IPS-18a (cell line): ENCODE data around the gene ACOT7.

Experiments
- H3K27ac ChIP-seq: one replicate; pipeline ENCODE4 v1.5.1; 2013; ENCODE audit warnings: low read length
- H3K27me3 ChIP-seq: one replicate; pipeline ENCODE4 v1.6.1; 2013; ENCODE audit warnings: mild to moderate bottlenecking, low read length; ENCODE audit not compliant: control insufficient read depth, insufficient read depth
- H3K36me3 ChIP-seq: one replicate; pipeline ENCODE4 v1.6.1; 2013; ENCODE audit warnings: low read depth, low read length; ENCODE audit not compliant: control insufficient read depth
- H3K4me1 ChIP-seq: one replicate; pipeline ENCODE4 v1.6.1; 2013; ENCODE audit warnings: low read depth, low read length; ENCODE audit not compliant: control insufficient read depth
- H3K4me3 ChIP-seq: one replicate; pipeline ENCODE4 v1.5.1; 2013; ENCODE audit warnings: low read length
- H3K9ac ChIP-seq: one replicate; pipeline ENCODE4 v1.6.1; 2013; ENCODE audit warnings: mild to moderate bottlenecking, low read length, moderate library complexity
- H3K9me3 ChIP-seq: one replicate; pipeline ENCODE4 v1.6.1; 2013; ENCODE audit warnings: low read depth, low read length; ENCODE audit not compliant: control insufficient read depth

ACOT7 gene

DNA sequence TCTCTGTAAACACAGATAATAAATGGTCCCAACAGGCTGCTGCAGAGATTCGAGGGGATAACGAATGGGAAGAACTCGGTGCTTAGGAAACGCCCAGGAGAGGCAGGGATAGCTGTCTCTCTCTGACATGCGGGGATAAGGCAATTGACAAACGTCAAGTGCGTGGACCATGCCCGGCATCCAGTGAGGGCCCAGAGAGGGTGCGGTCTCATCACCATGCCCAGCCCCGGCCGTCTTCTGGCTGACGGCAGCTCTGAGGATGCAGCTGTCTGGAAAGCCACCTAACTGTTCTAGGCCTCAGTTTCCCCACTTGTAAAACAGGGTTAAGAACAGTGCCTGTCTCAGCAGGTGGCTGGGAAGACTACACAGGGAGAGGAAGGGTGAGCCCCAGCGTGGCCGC is 48.1 kb downstream of the ACOT7 start:
- Histone ChIP-seq H3K4me3 (no peak overlapping the region), H3K9me3 (no peaks in the 10 kb centered on the region), H3K9ac (no peak overlapping the region), H3K36me3 (no peaks in the 10 kb centered on the region), H3K27me3 (no peaks in the 10 kb centered on the region), H3K4me1 (no peaks in the 10 kb centered on the region), H3K27ac (no peak overlapping the region)

- H3K9me3 ChIP-seq: no peaks in the 10 kb centered on the region
- no peaks in the 10 kb centered on the region for H3K4me1 ChIP-seq
- H3K27me3 ChIP-seq: no peaks in the 10 kb centered on the region
- no peak overlapping the region for H3K27ac ChIP-seq
- H3K9ac ChIP-seq: no peak overlapping the region
- no peaks in the 10 kb centered on the region for H3K36me3 ChIP-seq
- H3K4me3 ChIP-seq: no peak overlapping the region
Measured at GRCh38 chr1:6345009-6345408, 48.6 kb downstream of the ACOT7 start.

DNA sequence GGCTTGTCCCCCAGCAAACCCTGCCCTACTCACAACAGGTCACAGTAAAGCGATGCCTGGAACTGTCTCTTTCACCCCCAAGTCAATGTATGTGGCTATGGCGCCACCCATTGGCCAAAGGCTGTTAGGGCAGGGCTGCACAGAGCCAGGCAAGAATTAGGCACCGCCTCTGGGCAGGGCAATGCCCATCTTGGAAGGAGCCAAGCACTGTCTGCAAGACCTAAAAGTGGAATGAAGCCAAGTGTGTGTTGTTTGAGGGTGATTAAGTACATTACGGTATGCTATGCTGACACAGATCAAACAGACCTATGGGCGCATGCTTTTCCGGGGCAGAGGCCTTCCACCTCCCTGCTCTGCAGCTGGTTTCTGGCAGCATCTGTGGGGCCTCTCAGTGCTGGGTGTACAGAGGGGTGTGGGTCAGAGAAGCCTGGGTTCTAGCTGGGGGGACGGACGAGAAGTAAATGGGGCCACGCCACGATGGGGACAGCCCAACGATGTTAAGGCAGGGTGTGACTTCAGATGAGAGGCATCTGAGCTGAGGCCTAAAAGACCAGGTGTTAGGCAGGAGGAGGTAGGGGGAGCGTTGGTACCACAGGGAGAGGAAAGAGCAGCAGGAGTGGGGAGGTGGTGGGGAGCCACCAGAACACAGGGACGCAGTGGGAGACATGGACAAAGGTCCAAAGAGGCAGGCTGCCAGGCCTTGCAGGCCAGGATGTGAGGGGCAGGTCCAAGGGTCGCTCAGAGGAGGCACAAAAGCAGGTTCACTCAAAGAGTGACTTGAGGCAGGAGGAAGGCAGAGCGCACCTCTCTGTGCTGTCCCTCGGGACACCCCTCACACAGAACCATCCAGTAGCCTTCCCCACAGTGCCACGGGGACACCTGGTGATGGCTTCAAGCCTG is 49.8 kb downstream of the ACOT7 start:
- H3K27me3 ChIP-seq: no peaks in the 10 kb centered on the region
- H3K36me3 ChIP-seq: no peaks in the 10 kb centered on the region
- no peak overlapping the region for H3K27ac ChIP-seq
- no peak overlapping the region for H3K9ac ChIP-seq
- H3K4me3 ChIP-seq: no peak overlapping the region
- peaks cover 8% of the 10 kb centered on the region for H3K4me1 ChIP-seq
- H3K9me3 ChIP-seq: no peaks in the 10 kb centered on the region

GRCh38 chr1:6342056-6342455 is 51.5 kb downstream of the ACOT7 start:
- H3K9ac ChIP-seq: no peak overlapping the region
- peaks cover 15% of the 10 kb centered on the region for H3K4me1 ChIP-seq
- no peaks in the 10 kb centered on the region for H3K36me3 ChIP-seq
- no peaks in the 10 kb centered on the region for H3K9me3 ChIP-seq
- H3K27ac ChIP-seq: no peak overlapping the region
- H3K27me3 ChIP-seq: no peaks in the 10 kb centered on the region
- no peak overlapping the region for H3K4me3 ChIP-seq

DNA sequence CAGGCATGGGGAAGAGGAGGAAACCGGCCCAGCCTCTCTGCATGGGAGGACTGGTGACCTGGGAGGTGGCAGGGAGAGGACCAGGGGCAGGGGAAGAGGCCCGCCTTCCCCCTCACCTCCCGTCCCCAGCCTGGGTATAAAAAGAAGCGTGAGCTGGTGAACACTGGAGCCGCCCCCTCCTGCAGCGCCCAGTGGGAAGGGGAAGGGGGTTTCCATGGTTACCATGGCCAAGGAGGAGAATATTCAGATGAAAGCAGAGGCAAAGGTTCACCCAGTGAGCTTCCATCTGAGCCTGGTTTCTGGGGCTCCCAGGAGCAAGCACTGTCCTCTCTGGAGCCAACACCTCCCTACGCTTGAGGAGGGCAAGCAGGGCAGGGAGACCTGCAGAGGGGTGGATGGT is 54.9 kb downstream of the ACOT7 start:
- no peaks in the 10 kb centered on the region for H3K36me3 ChIP-seq
- no peak overlapping the region for H3K9ac ChIP-seq
- no peaks in the 10 kb centered on the region for H3K27me3 ChIP-seq
- peak overlapping the region; percentile 48 for H3K27ac ChIP-seq
- no peaks in the 10 kb centered on the region for H3K9me3 ChIP-seq
- no peak overlapping the region for H3K4me3 ChIP-seq
- peaks cover 22% of the 10 kb centered on the region for H3K4me1 ChIP-seq

- no peak overlapping the region for H3K27ac ChIP-seq
- no peaks in the 10 kb centered on the region for H3K9me3 ChIP-seq
- peaks cover 22% of the 10 kb centered on the region for H3K4me1 ChIP-seq
- no peak overlapping the region for H3K4me3 ChIP-seq
- H3K36me3 ChIP-seq: peaks cover 3% of the 10 kb centered on the region
- H3K27me3 ChIP-seq: no peaks in the 10 kb centered on the region
- no peak overlapping the region for H3K9ac ChIP-seq
Measured at GRCh38 chr1:6336776-6337622, 56.6 kb downstream of the ACOT7 start.

- Histone ChIP-seq H3K27me3 (no peaks in the 10 kb centered on the region), H3K36me3 (peaks cover 6% of the 10 kb centered on the region), H3K27ac (no peak overlapping the region), H3K9me3 (no peaks in the 10 kb centered on the region), H3K9ac (no peak overlapping the region), H3K4me3 (no peak overlapping the region), H3K4me1 (peaks cover 21% of the 10 kb centered on the region)
Measured at GRCh38 chr1:6334261-6334993, 59.1 kb downstream of the ACOT7 start.

DNA sequence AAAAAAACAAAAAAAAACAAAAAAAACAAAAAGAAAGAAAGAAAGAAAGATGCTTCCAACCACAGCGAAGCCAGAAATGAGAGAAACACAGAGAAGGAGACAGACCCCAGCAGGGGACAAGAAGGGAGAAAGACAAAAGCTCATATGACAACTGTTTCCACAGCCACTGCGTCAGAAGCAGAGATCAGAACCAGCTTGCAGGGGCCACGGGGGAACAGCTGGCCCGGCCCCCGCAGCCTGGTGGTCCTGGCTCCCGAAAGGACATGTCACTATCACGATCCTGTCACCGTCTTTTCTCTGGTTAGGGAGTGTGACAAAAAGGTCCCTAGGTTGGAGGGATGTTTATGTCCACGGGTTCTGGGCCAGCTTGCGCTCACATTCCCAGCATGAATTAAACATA is 60.7 kb downstream of the ACOT7 start:
- Histone ChIP-seq H3K27me3 (no peaks in the 10 kb centered on the region), H3K9me3 (no peaks in the 10 kb centered on the region), H3K27ac (no peak overlapping the region), H3K4me1 (peaks cover 7% of the 10 kb centered on the region), H3K9ac (no peak overlapping the region), H3K4me3 (no peak overlapping the region), H3K36me3 (peaks cover 6% of the 10 kb centered on the region)

DNA sequence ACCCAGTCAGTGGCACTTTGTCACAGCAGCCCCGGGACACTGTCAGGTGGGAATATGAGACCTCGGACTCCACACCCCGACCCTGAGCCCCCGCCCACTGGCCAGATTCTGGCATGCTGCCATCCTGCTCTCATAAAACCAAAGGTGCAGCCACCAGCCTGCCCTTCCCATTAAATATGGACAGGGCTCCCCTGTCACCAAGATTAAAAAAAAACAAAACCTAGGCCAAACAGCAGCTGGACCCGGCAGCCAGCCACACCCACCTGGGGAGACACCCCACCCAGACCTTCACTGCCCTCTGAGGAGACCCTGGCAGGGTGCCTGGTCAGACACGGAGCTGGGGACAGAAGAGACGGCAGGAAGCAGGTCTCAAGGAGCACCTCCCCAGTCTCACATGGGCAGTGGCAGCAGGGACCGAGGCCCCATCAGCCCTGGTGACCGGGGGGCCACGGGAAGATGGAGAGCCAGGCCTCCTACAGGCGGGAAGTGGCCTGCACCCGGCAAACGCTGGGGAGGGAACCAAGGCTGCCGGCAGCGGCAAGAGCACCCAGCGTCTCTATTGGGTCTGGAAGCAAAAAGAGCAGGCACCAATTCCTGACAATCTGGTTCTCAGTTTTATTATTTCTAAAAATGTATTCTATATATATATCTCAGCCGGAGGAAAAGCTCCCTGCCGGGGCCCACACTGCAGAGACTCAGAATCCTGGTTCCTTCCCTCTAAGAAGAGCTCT is 61.9 kb downstream of the ACOT7 start:
- no peaks in the 10 kb centered on the region for H3K27me3 ChIP-seq
- no peak overlapping the region for H3K27ac ChIP-seq
- peaks cover 6% of the 10 kb centered on the region for H3K36me3 ChIP-seq
- peaks cover 7% of the 10 kb centered on the region for H3K4me1 ChIP-seq
- H3K9ac ChIP-seq: no peak overlapping the region
- H3K4me3 ChIP-seq: no peak overlapping the region
- H3K9me3 ChIP-seq: no peaks in the 10 kb centered on the region

DNA sequence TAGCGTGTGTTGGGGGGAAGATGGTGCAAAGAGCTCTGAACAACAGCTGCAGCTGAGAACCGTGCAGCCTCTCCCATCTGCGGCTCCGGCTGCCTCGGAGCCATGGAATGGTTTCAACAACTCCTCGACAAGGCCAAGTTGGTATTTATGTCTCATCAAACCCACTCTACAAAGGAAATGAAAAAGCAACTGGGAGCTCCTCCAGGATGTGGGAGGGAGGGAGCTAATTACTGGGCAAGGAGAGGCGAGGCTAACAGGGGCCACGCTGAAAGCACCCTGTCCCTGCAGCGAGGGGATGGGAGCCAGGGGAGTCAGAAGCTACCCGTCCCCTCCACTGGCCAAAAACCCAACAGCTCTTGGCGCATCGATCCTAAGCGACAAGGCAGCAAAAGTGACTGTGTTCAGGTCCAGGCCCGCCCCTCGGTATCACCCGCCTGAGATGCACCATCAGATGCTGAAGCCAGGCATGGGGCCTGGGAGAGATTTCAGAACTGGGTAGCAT is 63.1 kb downstream of the ACOT7 start:
- H3K4me3 ChIP-seq: no peak overlapping the region
- H3K9ac ChIP-seq: no peak overlapping the region
- H3K27me3 ChIP-seq: no peaks in the 10 kb centered on the region
- peaks cover 8% of the 10 kb centered on the region for H3K36me3 ChIP-seq
- peaks cover 2% of the 10 kb centered on the region for H3K4me1 ChIP-seq
- H3K9me3 ChIP-seq: no peaks in the 10 kb centered on the region
- H3K27ac ChIP-seq: no peak overlapping the region

DNA sequence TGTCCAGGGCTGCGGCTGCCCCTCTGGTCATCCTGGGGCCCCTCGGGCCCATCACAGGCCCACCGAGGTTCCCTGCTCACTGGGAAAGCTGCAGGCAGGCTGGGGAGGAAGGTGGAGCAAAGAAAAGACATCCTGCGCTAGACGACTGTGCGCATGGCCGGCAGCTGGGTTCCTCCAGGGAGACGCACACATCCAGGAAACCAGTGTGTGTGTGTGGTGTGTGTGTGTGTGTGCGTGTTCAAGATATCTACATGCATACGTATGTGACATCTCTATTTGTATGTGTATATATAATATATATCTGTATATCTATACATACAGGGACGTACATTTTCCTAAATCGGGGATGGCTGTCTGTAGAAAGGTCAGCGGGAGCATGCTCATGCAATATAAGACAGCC is 63.7 kb downstream of the ACOT7 start:
- Histone ChIP-seq H3K4me3 (no peak overlapping the region), H3K9me3 (no peaks in the 10 kb centered on the region), H3K36me3 (peaks cover 8% of the 10 kb centered on the region), H3K27me3 (no peaks in the 10 kb centered on the region), H3K9ac (no peak overlapping the region), H3K4me1 (no peaks in the 10 kb centered on the region), H3K27ac (no peak overlapping the region)
